ENCODE results near the gene TRIM7. TPM values are rescaled to one million over a fixed set of nuclear protein-coding genes. Genes with fewer than 3 reads are reported as not detected.
"Not testable (repeated sequence)": the region's sequence is repeated elsewhere in the genome, so short reads cannot be mapped to it uniquely, and the experiment has no call there.

Gene TRIM7
- total RNA-seq, 1 donor from 2014 or later: 0.32 TPM

DNA sequence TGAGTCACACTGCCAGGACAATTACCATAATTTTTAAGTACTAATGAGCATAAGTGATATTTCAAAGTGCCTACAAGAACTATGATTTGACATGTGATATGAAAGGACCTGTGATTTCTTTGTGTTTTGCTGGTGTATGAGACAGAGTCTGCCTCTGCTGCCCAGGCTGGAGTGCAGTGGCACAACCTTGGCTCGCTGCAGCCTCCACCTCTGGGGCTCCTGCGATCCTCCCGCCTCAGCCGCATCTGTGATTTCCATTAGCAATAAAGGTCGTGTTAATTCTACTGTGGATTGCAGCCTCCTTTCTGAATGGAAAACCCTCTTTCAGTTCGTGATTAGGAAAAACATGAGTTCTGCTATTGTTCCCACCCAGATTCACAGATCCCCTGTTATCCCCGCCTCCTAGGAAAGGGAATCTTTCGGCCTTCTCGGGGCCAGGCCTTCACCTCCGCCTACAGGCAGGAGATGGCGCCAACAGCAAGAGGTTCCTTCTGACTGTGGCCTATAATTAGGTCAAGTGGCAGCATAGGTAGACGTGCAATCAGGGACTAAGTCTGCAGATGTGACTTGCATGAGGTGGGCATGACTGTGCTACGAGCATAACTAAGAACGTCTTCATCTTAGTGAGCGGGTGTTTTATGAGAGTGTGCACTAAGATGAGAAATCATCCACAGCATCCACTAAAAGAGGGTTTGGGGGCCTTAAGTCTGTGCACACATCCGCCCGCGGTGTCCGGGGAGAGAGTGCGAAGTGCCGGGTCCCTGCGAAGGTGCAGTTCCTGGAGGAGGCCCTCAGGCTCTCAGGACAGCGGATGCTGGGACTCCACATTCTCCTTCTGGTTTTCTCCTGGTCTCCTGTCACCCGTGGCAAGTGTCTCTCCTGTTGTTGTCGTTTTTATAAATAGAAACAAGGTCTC, 23.1 kb downstream of the TRIM7 start:
- intact Hi-C loops (cut with micrococcal nuclease): loop anchor here (1.0 to 10.0 kb wide), 2 partner anchors 9 to 377 kb away; partner anchors contain the start of gene MGAT1

DNA sequence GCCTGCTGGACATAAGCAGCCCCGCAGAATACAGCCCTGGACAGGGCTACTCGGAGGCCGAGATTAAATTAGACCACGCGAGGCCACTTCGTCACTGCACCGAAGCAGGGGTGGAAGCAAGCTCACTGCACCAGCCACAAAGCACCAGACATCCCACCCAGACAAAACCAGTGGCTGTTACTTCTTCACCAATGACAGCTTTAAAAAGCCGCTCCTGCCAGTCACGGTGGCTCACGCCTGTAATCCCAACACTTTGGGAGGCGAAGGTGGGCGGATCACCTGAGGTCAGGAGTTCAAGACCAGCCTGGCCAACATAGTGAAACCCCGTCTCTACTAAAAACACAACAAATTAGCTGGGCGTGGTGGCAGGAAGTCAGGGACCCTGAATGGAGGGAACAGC, 27.4 kb downstream of the TRIM7 start:
- intact Hi-C loops (cut with micrococcal nuclease): not testable (repeated sequence)

DNA sequence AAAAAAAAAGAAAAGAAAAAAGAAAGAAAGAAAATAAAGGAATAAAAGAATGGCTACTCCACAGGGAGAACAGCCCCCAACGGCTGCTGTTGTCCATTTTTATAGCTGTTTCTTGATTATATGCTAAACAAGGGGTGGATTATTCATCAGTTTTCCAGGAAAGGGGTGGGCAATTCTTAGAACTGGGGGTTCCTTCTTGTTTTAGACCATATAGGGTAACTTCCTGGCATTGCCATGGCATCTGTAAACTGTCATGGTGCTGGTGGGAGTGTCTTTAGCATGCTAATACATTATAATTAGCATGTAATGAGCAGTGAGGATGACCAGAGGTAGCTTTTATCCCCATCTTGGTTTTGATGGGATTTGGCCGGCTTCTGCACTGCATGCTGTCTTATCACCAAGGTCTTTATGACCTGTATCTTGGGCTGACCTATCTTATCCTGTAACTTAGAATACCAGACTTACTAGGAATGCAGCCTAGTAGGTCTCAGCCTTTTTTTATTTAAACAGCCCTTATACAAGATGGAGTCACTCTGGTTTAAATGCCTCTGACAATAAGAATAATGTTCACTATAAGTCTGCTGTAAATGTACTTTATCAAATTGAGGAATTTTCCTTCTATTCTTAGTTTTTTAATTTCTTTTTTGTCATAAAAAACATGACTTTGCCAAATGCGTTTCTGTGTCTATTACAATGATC, 28.6 kb downstream of the TRIM7 start:
- intact Hi-C loops (cut with micrococcal nuclease): no loop called here

DNA sequence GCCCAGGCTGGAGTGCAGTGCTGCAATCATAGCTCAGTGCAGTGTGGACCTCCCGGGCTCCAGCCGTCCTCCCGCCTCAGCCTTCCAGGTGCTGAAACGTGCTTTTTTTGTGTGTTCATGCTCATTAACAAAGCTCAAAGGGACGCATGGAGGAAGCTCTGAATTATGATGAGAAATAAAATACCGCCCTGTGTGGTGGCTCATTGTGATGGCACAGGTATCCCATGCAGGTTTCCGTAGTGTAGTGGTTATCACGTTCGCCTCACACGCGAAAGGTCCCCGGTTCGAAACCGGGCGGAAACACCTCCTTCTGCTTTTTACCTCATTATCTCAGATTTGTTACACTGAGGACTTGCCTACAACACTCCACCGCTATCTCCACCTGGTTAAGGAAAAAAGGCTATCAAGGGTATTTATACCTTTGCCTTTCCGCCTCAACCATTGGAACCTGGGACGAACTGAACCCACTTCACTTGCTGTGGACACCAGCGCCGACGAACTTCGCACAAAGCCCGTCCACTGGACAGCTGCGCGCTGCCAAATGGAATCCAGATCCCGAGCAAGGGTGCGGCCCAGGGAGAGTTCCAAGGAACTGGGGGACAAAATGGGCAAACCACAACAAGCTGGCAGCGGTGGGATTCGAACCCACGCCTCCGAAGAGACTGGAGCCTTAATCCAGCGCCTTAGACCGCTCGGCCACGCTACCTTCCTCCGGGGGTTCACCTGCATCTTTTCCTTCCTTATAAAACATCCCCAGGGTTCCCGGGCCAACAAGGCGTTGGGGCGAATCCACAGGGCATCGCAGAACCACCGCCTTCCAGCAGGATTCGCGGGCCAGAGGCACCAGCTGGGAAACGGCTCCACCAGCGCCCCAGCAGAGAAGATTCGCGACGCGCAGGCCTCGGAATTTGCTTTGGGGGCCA, 31.3 kb downstream of the TRIM7 start:
- intact Hi-C loops (cut with micrococcal nuclease): loop anchor here (1.0 to 5.0 kb wide), 8 partner anchors 8 to 311 kb away; partner anchors contain the start of gene ZFP62

DNA sequence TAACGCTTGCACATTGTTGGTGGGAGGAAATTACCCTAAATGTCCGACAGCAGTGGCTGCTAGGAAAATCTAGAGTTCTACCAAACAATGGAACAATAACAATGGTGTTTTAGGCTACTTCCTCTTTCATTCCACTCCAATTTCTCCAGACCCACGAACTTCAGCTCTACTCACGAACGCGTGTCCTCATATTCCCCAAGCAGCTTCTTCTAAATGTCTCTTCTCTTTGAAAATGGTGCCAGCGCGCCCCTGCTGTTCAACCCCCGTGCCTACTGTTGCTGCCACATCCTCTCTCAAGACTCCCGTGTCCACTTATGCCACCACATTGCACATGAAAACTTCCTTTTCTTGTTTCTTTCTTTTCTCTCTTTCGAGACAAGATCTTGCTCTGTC, 32.0 kb downstream of the TRIM7 start:
- intact Hi-C loops (cut with micrococcal nuclease): loop anchor here (1.0 to 5.0 kb wide), 8 partner anchors 8 to 311 kb away; partner anchors contain the start of gene ZFP62

DNA sequence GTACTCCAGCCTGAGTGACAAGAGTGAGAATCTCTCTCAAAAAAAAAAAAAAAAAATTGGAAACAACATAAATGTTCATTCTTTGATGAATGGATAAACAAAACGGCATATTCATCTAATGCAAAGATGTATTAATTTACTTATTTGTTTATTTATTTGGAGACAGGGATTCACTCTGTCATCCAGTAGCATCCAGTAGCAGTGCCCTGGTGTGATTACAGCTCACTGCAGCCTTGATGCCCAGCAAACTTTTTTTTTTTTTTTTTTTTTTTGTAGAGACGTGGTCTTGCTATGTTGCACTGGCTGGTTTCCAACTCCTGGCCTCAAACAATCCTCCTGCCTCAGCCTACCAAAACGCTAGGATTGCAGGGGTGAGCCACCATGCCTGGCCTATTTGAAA, 33.2 kb downstream of the TRIM7 start:
- intact Hi-C loops (cut with micrococcal nuclease): loop anchor here (2.0 to 5.0 kb wide), 4 partner anchors 17 to 309 kb away; partner anchors contain the start of gene ZFP62

DNA sequence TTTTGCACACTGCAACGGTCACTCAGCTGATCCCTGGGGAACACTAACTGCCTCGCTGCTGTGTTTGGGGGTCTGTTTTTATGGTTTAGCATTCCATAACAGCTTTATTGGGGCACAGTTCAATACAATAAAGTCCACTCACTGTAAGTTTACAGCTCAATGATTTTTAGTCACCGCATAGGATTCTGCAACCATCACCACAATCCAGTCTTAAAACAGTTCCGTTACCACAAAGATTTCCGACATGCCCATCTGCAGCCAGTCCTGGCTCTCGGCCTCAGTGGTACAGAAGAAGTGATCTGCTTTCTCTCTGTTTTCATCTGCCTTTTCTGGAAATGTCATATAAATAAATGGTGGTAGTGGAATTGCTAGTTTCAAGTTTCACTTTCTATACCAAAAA, 34.0 kb downstream of the TRIM7 start:
- intact Hi-C loops (cut with micrococcal nuclease): loop anchor here (2.0 to 5.0 kb wide), 3 partner anchors 69 to 309 kb away; partner anchors contain the start of gene ZFP62

DNA sequence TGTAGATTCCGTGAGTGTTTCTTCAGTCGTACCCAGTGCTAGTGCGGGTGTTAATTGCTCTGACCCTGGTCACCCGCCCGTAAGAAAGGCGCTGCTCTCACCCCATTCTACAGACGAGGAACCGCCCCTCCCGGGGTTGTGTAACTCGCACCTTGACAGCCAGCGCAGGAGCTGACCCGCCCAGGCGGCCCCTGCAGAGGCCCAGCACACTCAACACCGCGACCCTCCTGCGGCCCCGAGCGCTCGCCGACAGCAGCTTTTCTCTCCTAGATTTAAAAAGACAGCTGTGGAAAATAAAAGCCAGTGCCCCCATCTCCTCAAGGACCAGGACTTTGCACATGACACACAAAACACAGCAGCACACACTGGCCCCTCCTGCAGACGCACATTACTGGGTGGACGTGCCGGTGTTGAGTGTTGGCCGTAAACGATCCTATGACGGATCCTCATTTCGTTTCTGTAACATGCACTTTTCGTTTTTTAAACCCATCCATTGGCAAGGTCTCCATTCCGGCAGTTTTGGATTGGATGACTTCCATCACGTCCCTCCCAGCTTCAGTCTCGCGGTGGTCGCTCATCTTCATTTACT, 34.7 kb downstream of the TRIM7 start:
- intact Hi-C loops (cut with micrococcal nuclease): loop anchor here (2.0 to 5.0 kb wide), 3 partner anchors 68 to 308 kb away; partner anchors contain the start of gene ZFP62

DNA sequence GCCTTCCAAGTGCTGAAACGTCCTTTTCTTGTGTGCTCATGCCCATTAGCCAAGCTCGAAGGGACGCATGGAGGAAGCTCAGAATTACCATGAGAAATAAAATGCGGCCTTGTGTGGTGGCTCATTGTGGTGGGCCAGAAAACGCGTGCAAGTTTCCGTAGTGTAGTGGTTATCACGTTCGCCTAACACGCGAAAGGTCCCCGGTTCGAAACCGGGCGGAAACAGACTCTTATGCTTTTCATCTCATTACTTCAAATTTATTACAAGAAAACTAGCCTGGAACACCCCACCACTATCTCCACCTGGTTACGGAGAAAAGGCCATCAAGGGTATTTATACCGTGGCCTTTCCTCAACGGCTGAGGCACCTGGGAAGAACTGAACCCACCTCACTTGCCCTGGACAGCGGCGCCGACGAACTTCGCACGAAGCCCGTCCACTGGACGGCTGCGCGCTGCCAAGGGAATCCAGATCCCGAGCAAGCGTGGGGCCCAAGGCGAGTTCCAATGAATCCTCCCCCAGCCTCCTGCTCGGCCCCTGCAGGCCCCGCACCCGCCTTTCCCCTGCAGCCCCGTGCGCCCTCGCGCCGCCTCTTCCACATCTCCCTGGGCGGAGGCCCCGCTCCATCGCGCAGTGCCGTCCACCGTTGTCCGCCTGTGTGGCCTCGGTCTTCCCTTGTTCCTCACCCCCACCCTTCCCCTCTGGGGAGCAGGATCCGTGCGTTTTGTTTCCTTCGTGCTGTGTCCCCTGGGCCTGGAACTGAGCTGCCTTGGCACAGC, 35.3 kb downstream of the TRIM7 start:
- intact Hi-C loops (cut with micrococcal nuclease): loop anchor here (2.0 to 5.0 kb wide), 3 partner anchors 67 to 307 kb away; partner anchors contain the start of gene ZFP62

DNA sequence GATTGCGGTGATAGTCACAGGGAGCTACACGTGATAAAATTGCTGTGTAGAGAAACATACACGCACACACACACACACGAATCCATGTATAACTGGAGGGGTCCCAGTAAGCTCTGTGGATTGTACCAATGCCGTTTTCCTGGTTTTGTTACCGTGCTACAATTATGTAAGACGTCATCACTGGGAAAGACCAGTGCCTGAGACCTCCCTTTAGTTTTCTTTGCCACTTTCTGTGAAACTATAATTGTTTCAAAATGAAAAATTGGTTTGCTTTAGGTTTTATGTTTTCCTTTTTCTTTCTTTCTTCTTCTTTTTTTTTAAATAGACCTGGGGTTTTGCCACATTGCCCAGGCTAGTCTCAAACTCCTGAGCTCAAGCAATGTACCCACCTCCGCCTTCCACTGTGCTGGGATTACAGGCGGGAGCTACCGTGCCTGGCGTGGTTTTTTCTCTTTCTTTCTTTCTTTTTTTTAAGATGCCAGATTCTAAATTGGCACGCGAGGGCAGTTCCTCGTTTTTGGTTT, 36.3 kb downstream of the TRIM7 start:
- intact Hi-C loops (cut with micrococcal nuclease): no loop called here

DNA sequence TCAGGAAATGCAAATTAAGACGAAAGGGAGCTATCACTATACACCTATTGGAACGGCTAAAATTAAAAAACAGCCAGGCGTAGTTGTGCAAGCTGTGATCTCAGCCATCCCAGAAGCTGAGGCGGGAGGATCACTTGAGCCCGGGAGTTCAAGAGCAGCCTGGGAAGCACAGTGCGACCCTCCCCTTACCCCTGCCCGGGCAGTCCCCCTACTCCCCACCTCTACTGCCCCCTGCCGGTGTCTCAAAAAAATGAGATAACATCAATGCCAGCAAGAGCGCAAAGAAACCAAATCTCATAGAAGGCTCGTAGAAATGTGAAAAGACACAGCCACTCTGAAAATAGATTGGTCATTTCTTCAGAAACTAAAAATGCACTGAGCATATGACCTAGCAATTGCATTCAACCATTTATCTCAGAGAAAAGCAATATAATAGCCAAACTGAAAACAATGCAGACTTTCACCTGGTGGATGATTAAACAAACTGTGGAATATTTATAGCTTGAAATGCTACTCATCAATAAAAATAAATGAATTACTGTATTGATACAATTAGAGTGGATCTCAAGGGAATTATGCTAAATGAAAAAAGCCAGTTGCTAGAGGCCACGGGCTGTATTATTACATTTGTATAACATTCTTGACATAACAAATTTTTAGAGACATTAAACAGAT, 37.0 kb downstream of the TRIM7 start:
- intact Hi-C loops (cut with micrococcal nuclease): no loop called here

DNA sequence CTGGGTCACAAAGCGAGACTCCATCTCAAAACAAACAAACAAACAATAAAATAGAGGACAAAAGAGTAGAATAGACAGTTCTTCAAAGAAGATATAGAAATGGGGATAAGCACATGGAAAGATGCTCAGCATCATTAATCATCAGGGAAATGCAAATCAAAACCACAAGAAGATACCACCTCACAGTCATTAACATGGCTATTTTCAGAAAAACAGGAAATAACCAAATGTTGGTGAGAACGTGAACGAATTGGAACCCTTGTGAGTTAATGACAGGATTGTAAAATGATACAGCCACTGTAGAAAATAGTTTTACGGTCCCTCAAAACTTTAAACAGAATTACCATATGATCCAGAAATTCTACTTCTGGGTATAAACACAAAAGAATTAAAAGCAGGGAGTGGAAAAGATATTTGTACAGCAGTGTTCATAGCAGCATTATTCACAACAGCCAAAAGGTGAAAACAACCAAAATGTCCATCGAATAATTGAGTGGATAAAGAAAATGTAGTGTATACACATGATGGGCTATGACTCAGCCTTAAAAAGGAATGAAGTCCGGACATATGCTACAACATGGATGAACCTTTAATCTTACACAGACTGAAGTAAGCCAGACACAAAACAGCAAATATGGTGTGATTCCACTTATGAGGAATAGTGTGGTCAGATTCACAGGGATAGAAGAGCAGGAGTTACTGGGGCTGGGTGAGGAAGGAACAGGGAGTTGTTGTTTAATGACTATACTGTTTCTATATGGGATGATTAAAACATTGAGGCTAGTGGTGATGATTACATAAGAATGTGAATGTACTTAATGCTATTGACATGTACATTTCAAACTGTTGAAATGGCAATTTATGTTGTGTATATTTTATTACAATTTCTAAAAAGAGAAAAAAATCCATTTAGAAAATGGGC, 37.9 kb downstream of the TRIM7 start:
- intact Hi-C loops (cut with micrococcal nuclease): no loop called here

DNA sequence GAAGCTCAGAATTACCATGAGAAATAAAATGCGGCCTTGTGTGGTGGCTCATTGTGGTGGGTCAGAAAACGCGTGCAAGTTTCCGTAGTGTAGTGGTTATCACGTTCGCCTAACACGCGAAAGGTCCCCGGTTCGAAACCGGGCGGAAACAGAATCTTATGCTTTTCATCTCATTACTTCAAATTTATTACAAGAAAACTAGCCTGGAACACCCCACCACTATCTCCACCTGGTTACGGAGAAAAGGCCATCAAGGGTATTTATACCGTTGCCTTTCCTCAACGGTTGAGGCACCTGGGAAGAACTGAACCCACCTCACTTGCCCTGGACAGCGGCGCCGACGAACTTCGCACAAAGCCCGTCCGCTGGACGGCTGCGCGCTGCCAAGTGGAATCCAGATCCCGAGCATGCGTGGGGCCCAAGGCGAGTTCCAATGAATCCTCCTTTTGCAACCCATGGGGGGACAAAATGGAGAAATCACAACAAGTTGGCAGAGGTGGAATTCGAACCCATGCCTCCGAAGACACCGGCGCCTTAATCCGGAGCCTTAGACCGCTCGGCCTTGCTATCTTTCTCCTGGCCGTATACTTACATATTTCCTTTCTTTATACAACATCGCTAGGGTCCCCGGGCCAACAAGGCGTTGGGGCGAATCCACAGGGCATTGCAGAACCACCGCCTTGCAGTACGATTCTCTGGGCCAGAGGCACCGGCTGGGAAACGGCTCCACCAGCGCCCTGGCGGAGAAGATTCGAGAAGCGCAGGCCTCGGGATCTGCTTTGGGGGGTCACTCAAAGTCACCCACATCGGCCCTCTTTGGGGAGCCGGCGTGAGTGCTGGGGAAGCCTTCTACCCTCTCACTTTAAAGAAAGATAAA, 40.7 kb downstream of the TRIM7 start:
- intact Hi-C loops (cut with micrococcal nuclease): no loop called here

DNA sequence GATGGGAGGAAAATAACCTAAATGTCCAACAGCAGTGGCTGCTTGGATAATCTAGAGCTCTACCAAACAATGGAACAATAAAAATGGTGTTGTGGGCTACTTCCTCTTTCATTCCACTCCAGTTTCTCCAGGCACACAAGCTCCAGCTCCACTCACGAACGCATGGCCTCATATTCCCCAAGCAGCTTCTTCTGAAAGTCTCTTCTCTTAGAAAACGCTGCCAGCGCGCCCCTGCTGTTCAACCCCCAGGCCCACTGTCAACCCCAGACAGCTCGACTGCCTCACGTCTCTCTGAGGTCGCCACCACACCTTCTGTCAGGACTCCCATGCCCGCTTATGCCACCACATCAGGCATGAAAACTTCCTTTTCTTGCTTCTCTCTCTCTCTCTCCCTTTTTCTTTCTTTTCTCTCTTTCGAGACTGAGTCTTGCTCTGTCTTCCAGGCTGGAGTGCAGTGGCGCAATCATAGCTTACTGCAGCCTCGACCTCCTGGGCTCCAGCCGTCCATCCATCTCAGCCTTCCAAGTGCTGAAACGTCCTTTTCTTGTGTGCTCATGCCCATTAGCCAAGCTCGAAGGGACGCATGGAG, 41.4 kb downstream of the TRIM7 start:
- intact Hi-C loops (cut with micrococcal nuclease): no loop called here

DNA sequence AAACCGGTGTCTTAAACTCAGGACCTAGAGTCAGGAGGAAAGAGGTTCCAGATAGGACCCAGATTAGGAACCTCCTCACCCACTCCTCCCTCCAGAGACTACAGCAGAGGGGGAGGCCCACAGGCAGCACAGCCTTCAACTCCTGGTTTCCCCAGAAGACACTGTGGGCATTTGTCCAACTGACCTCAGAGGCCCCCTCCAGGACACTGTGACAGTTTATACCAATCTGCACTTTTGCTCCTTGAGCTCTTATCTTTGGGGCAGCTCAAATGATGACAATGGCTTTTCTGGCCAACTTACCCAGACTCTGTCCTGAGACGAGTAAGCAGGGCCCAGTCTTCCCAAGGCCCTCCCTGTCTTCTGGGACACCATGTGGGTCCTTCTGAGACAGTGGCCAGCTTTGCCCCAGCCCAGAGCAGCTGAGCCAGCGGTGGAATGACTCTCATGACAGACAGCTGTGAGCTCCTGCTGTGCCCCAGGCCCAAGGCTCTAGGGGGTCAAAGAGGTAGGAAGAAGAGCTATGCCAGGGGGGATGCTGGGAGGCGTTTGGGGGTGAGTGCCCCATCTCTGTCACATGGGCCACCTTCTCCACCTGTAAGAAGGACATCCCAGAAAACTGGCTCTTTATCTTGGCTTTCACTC, 43.3 kb downstream of the TRIM7 start:
- intact Hi-C loops (cut with micrococcal nuclease): loop anchor here (1.0 to 2.0 kb wide), 2 partner anchors 12 to 353 kb away; no protein-coding TSS in a partner anchor

Measured in T-helper 1 cell treated with Interleukin-12 subunit alpha and Interleukin-12 subunit beta and Interleukin-4 antibody, amounts not matched to agents 30 ng/mL and 1 ng/mL, for 36 hours (primary cell).